Measurements from ENCODE around the gene DHCR7. TPM values are rescaled to one million over a fixed set of nuclear protein-coding genes. Genes with fewer than 3 reads are reported as not detected.

DHCR7 gene
- total RNA-seq, 1 experiment from 2014 or later: 72.6 TPM

DNA sequence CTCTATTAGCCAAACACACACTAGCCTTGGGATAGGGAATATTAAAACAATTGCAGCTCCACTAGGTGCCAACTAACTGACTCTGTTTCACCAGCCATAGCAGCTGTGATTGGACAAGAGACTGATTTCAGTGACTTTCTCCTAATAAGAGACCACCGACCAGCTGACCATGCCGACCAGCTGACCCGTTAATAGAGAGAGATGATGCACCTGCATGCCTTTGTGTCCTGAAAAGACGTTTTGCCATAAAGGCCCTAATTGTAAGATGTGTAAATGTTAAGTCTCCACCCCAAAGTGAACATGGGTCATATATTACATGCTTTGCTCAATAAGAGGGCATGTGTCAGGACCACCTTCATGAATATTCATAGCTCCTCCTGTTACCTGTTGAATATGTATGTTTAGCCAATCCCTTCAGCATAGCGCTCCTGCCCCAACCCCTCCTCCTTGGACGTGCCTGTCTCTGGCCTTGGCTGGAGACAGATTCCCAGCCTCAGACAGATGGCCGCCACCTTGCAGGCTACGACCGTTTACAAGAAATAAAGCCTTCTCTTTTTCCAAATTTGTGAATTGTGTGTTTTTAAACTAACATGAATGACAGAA is 3.5 kb upstream of the DHCR7 start:
- no peaks in the 10 kb centered on the region for H3K9me3 Mint-ChIP-seq (ENCODE audit: unreplicated experiment)
- POLR2A ChIA-PET: interaction anchor here (0.7 kb wide), 1 partner anchor 101 kb away, joined by 3 read pairs; no protein-coding TSS in a partner anchor
- H3K4me3 Mint-ChIP-seq (ENCODE audit: unreplicated experiment): peak overlapping the region; percentile 85
- CTCF ChIA-PET: interaction anchor here (0.6 kb wide), 1 partner anchor 46 kb away, joined by 5 read pairs; no protein-coding TSS in a partner anchor
- intact Hi-C loops (cut with micrococcal nuclease): loop anchor here (2.0 to 10.0 kb wide), 2 partner anchors 153 to 987 kb away; no protein-coding TSS in a partner anchor
- DNase-seq (ENCODE audit: unreplicated experiment): no peak
- no peak for TF ChIP-seq CTCF (IDR thresholded peaks at IDR 0.05; ENCODE audit: unreplicated experiment)
- no TSS peak for BruUV-seq (replicated peaks)
- H3K27ac Mint-ChIP-seq (ENCODE audit: low read depth, unreplicated experiment): no peak overlapping the region
- H3K4me1 Mint-ChIP-seq (ENCODE audit: insufficient read depth, unreplicated experiment): peaks cover 34% of the 10 kb centered on the region
- H3K27me3 Mint-ChIP-seq (ENCODE audit: insufficient read depth, unreplicated experiment): no peaks in the 10 kb centered on the region
- H3K36me3 Mint-ChIP-seq (ENCODE audit: insufficient read depth, unreplicated experiment): peaks cover 27% of the 10 kb centered on the region

DNA sequence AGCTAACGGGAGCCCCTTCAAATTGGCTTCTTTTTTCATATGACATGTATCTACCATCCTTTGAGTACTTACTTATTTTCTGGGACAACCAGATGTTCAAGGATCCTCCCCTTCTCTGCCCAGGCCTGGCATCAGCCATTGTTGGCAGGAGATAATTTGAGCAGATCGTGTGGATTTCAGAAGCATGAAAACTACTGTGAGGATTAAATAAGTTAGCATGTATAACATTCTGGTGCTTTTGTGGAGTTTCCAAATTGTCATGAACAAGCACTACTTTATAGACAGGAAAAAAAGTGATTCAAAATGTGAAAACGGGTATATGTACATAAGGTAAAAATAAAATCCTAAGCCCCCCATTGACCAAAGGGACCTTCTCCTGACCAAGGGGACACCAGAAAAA is 2.7 kb upstream of the DHCR7 start:
- Mint-ChIP-seq H3K36me3 (ENCODE audit: insufficient read depth, unreplicated experiment) (peaks cover 27% of the 10 kb centered on the region), H3K4me1 (ENCODE audit: insufficient read depth, unreplicated experiment) (peaks cover 36% of the 10 kb centered on the region), H3K4me3 (ENCODE audit: unreplicated experiment) (no peak overlapping the region), H3K27ac (ENCODE audit: low read depth, unreplicated experiment) (no peak overlapping the region), H3K27me3 (ENCODE audit: insufficient read depth, unreplicated experiment) (no peaks in the 10 kb centered on the region), H3K9me3 (ENCODE audit: unreplicated experiment) (no peaks in the 10 kb centered on the region)
- DNase-seq (ENCODE audit: unreplicated experiment): no peak
- no TSS peak for BruUV-seq (replicated peaks)
- intact Hi-C loops (cut with micrococcal nuclease): loop anchor here (10.0 kb wide), 1 partner anchor 986 kb away; no protein-coding TSS in a partner anchor
- no peak for TF ChIP-seq CTCF (IDR thresholded peaks at IDR 0.05; ENCODE audit: unreplicated experiment)
- POLR2A ChIA-PET: no interaction called here
- CTCF ChIA-PET: no interaction called here

DNA sequence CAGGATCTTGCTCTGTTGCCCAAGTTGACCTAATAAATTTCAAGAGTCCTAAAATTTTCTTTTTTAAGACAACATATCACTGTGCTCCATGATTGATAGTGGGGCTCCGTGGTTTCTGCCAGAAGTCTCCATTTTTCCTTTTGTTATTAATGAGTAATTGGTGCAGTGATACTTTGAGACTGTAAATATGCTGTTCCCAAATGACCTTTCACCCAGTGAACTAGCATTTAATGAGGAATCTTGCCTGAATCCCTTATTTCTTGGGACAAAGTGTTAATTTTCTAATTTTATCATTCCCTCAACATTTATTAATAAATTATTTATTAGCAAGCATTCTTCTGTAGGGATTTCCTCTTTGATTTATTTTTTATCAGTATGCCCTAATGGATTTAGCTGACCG is 2.3 kb upstream of the DHCR7 start:
- peaks cover 36% of the 10 kb centered on the region for H3K4me1 Mint-ChIP-seq (ENCODE audit: insufficient read depth, unreplicated experiment)
- ChIA-PET POLR2A (interaction anchor here (1.0 to 3.8 kb wide), 2 partner anchors 25 to 163 kb away, joined by 3 to 26 read pairs; no protein-coding TSS in a partner anchor), CTCF (interaction anchor here (1.0 kb wide), 1 partner anchor 1009 kb away, joined by 3 read pairs; no protein-coding TSS in a partner anchor)
- no peak for DNase-seq (ENCODE audit: unreplicated experiment)
- H3K27me3 Mint-ChIP-seq (ENCODE audit: insufficient read depth, unreplicated experiment): no peaks in the 10 kb centered on the region
- no peaks in the 10 kb centered on the region for H3K9me3 Mint-ChIP-seq (ENCODE audit: unreplicated experiment)
- no TSS peak for BruUV-seq (replicated peaks)
- peaks cover 27% of the 10 kb centered on the region for H3K36me3 Mint-ChIP-seq (ENCODE audit: insufficient read depth, unreplicated experiment)
- intact Hi-C loops (cut with micrococcal nuclease): loop anchor here (10.0 kb wide), 1 partner anchor 986 kb away; no protein-coding TSS in a partner anchor
- no peak overlapping the region for H3K4me3 Mint-ChIP-seq (ENCODE audit: unreplicated experiment)
- no peak for TF ChIP-seq CTCF (IDR thresholded peaks at IDR 0.05; ENCODE audit: unreplicated experiment)
- peak overlapping the region; percentile 76 for H3K27ac Mint-ChIP-seq (ENCODE audit: low read depth, unreplicated experiment)

- POLR2A ChIA-PET: interaction anchor here (0.7 to 3.8 kb wide), 6 partner anchors 24 to 1050 kb away, joined by 3 to 26 read pairs (median 3); no protein-coding TSS in a partner anchor
- CTCF ChIA-PET: interaction anchor here (0.7 to 1.0 kb wide), 2 partner anchors 327 to 1008 kb away, joined by 3 read pairs; no protein-coding TSS in a partner anchor
Observed at GRCh38 chr11:71449596-71449995, 1.4 kb upstream of the DHCR7 start.

More at GRCh38 chr11:71449596-71449995, 1.4 kb upstream of the DHCR7 start:
- peaks cover 18% of the 10 kb centered on the region for H3K36me3 Mint-ChIP-seq (ENCODE audit: insufficient read depth, unreplicated experiment)
- H3K4me1 Mint-ChIP-seq (ENCODE audit: insufficient read depth, unreplicated experiment): peaks cover 42% of the 10 kb centered on the region
- intact Hi-C loops (cut with micrococcal nuclease): no loop called here
- peak overlapping the region; percentile 76 for H3K27ac Mint-ChIP-seq (ENCODE audit: low read depth, unreplicated experiment)
- no TSS peak for BruUV-seq (replicated peaks)
- no peak for DNase-seq (ENCODE audit: unreplicated experiment)
- no peaks in the 10 kb centered on the region for H3K9me3 Mint-ChIP-seq (ENCODE audit: unreplicated experiment)
- peak overlapping the region; percentile 94 for H3K4me3 Mint-ChIP-seq (ENCODE audit: unreplicated experiment)
- TF ChIP-seq CTCF (IDR thresholded peaks at IDR 0.05; ENCODE audit: unreplicated experiment): no peak
- no peaks in the 10 kb centered on the region for H3K27me3 Mint-ChIP-seq (ENCODE audit: insufficient read depth, unreplicated experiment)

All from MCF 10A (cell line).